ENCODE data around the gene CDKN2B-AS1.

Gene CDKN2B-AS1

DNA sequence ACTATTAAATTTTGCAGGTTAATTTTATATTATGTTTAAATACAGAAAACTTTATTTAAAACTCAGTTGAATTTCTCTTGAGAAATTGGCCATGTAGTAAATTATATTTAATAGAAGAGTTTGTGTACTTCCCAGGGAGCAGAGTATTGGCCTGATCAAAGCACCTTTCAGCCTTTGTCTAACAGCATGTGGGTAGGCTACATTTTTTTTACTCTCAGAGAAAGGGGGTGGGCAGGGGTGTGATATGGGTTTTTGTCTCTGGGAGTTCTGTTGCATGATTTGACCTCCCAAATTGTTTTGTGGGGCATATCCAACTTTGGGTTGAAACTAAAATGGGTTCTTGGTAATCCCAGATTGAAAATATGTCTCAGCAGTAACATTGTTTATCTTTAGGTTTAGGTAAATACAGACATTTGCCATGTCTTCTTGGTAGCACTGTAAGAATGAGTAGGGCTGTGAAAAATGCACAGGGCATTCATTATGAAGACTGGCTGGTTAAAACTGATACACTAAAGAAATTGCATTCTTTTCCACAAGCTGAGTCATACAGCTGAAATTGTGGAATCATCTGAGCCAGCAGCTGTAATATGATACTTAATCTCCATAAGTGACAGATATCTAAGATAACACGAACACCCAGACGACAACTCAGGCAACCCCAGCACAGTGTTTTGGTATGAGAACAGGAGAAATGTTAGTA, 89.9 kb downstream of the CDKN2B-AS1 start:
- DNase-seq (ENCODE audit: low read depth in 2 of 2), result no peak

DNA sequence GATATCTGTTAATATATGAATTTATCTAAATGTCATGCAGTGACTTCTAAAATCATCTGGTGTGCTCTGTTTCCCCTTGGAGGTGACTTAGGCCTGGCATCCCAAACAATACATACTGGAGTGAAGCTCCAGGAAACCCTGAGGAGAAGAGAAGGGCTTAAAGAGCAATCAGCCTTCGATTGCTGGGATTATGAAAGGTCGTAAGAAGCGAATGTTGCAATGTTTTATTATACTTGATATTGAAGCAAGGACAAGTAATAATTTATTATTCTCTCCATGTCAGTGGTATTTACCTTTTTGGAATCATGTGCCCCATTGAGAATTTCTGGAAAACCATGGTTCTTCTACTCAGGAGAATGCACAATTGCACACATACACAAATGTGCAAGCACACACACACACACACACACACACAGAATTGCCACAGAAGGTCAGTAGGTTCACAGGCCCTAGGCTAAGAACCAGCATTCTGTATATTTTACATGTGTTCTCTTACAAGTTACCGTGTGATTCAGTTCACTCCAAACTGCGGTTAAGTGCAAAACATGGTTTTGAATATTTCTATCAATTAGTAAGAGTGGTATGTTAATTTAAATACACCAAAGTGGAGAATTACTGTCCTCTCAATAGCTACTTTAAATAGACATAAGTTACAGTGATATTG, 93.6 kb downstream of the CDKN2B-AS1 start:
- no peak for DNase-seq (ENCODE audit: low read depth in 2 of 2)

DNA sequence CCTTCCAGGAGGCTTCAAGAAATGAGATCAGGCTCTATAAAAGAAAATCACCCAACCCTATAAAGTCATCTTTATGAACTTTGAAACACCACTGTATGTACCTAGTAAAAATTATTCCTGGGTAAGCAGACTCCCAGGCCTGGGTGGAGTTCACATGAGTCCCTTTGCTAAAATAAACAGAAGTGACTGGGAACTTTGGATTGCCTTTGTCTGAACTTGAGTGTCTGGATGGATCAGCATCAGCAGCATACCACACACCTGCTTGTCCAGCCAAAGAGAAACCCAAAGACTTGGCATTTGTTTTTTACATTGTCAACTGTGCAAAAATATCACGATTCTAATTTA, 94.1 kb downstream of the CDKN2B-AS1 start:
- no peak for DNase-seq (ENCODE audit: low read depth in 2 of 2)

DNA sequence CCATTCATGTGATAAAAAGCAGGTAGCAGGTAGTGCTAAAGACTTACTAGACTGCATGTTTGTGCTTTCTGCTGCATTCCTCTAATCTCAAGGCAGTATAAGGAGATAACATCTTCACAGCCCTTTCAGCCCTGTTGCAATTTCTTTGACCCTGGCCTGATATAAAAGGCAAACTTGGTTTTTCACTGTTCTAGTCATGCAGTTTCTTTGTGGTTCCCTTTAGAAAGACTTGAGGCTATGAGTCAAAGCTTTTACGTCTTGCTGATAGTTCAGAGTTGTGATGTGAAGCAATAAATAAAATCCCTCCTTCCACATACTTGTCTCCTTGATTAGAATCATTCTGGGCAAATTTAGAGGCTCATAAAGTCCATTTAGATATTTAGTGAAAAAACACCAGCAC, 103.1 kb downstream of the CDKN2B-AS1 start:
- DNase-seq (ENCODE audit: low read depth in 2 of 2), result no peak

DNA sequence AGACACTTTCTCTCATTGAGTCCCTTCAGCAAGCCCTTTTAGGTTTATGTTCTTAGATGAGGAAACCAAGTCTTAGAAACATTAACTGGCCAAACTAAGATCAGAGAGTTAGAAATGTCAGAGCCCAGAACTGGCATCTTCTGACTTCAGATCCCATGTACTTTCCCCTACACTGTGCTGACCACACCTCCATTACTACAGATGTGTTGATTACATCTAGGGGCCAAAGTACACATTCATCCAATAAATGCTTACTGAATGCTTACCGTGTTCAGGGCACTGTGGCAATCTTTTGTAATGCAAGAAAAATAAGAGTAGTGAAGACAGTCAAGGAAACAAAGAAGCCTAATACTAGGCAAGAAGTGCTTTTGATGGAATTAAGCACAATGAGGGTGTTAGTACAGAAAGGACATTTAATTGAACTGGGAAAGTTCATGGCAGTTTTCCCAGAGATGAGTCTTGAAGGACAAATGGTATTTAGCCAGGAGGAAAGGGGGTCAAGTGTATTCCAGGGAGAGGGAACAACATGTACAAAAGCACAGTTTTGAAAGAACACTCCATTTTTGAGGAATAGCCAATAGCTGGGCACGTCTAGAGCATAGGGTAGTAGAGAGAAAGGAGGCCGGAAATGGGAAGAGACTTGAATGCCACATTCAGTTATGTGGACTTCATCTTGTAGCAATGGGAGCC, 104.2 kb downstream of the CDKN2B-AS1 start:
- DNase-seq (ENCODE audit: low read depth in 2 of 2), result no peak

DNA sequence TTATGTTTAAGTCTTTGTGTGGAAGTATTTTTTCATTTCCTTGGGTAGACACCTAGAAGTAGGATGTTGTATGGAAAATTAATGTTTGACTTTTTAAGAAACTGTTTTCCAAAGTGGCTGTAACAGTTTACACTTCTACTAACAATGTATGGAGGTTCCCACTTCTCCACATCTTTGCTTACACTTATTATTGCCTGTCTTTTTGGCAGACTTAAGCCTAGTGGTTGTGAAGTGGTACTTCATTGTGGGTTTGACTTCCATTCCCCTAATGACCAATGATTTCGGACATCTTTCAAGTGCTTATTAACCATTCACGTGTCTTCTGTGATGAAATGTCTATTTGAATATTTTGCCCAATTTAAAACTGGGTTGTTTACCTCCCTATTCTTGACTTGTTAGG, 106.0 kb downstream of the CDKN2B-AS1 start:
- DNase-seq (ENCODE audit: low read depth in 2 of 2), result no peak

DNA sequence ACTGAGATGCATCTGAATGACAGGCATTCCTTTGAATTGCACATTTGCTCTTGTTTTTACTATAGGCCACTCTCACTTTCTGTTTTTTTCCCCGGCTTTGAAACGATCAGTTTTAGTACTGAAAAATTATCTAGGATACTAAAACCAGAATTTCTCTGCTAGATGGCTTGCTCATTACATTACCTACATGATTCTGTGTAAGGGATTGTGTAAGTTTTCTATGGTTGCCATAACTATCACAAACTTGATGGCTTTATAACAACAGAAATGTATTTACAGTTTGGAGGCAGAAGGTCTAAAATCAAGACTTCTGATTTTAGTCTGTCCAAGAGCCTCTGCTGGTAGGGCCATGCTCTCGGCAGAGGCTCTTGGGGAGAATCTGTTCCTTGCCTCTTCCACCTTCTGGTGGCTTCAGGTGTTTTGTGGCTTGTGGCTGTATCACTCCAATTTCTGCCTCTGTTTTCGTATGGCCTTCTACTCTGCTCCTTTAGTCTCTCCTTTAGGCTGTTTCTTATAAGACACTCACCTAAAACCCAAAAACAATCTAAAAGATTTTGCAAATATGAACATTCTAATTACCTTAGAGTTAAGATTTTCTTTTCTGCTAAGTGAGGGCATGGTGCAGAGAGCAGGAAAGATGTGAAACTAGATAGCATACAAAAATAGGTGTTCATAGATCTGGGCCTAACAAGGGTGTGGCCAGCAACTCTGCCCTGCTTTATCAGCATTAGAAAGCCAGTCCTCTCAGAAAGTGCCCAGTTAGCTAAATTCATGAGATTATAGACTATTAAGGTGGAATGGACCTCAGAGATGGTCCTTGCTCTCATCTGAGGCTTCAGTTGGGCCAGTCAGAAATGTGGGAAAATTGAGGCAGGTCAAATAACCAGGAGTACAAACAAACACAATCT, 107.8 kb downstream of the CDKN2B-AS1 start:
- no peak for DNase-seq (ENCODE audit: low read depth in 2 of 2)

DNA sequence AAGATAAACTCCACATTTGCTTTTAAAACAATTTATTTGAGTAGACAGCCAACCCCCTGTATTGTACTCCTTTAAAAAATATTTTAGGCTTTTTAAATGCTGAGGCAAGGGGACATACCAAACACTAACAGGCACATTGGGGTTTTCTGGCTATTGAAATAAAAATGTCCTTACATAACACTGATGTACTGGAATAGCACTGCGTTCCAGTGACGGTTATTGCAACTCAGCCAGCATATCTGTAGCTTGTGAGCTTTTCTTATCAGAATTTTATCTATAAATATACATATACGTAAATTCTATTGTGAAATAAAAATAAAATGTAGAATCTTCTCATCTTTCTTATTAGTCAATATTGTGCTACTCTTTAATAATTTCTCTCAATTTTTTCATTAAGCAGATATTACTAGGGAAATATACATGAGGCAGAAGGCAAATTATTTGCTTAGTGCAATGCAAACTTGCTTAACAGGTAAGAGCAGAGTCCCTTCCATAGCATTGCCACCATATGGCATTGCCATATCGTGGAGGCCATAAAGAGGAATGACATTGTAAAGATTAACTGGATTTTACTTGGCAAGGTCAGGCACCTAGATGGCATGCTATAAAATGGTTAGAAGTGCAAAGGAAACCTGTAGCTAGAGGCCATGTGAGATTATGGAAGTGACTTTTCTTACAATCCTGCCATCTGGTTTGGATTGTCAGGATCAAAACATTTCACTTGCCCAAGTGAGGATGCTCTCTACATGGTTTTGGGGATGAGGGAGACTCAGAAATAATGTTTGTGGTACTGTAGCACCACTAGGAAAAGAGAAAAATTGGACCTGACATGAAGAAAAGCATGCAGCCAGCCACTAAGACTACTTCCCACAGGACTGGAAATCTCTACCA, 109.3 kb downstream of the CDKN2B-AS1 start:
- no peak for DNase-seq (ENCODE audit: low read depth in 2 of 2)

DNA sequence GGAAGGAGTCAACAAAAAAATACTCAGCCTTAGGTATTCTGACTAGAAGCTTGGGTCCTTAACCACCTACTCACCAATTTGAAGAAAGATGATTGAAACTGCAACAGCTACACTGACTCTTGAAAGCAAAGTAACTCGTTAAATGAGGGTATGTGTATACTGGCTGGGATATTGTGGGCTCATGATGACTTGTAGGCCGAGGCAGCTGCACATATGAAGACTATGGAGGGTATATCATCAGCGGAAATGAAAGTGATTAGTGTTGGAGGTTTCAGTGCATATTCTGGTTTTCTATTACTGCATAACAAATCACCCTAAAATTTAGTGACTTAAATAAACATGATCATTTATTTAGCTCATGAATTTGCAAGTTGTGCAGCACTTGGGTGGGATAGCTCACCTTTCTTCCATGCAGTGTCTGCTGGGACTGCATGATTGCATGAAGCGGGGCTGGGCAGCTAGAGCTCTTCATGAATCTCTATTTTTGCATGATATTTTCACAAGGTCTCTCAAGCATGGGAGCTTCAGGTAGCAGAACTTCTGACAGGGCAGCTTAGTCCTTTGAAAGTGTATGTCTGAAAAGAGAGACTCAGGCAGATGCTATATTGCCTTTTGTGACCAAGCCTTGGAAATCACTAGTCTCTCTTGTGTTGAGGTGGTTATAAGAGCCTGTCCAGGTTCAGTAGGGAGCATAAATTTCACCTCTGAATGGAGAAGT, 110.6 kb downstream of the CDKN2B-AS1 start:
- DNase-seq (ENCODE audit: low read depth in 2 of 2), result no peak

DNA sequence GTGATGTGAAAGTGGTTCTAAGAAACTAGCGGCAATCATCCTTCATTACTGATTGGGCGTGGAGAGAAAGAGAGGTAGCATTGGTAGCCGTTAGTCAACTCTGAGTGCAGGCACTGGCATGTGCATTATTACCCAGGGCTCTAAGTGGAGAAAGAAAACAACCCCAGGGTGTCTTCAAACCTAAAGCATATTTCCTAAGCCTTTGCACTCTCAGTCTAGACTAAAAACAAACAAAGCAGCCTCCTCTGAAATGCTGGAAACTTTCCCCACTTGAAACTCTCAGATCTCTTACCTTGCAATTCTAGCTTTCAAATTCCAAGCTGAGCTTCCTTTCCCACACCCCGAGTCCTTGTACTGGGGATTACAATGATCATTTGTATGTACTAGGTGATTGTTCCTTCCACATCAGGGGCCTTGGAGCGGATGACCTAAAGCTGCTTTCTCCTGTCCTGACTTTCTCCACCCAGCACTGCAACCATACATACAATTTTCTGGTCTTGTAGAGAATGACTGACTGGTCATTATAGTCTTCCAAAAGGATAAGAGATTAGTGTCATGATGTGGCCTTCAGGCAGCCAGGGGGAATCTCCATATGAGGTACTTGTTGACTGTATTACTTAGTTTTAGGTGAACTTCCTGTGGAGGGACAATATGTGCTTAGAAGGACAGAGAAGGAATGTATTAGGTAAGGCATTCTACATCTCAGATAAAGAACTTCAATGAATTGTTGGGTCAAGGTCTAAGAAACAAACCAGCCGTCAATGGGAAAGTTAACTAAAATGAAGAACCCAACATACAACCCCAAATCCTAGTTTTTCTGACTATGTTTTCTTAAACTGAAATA, 112.8 kb downstream of the CDKN2B-AS1 start:
- no peak for DNase-seq (ENCODE audit: low read depth in 2 of 2)

DNA sequence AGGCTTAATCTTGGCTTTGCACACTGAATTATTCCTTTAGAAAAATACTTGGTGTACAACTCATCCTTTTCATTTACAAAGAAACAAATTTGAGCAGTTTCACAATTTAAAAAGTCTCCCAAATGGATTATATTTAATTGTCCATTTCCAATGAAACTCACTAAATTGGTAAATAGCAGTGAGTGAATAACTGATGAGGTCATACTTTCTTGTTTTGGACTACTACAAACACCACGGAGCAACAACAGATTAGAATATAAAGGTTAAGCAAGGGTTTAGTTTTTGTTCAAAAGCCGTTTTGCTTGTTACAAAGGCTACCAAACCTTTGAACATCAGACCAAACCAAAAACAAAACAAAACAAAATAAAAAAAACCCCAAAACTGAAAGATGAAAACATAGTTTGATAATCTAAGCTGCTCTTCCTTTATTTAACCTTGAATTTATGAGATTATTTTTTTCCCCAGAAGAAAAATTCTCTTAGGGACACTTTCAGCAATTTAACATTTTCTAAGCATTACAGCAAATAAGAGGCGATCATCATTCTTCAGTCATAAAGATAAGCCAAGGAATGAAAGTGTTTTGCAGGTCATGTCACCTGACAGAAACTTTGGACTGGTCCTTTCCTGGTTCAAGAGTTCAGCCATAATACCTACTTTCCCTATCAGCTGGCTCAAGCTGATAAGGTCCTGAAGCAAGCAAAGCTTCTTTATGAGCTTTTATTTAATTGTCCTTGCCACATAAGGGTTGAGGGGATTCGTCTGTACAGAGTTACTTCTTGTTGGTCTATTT, 114.2 kb downstream of the CDKN2B-AS1 start:
- DNase-seq (ENCODE audit: low read depth in 2 of 2), result no peak

DNA sequence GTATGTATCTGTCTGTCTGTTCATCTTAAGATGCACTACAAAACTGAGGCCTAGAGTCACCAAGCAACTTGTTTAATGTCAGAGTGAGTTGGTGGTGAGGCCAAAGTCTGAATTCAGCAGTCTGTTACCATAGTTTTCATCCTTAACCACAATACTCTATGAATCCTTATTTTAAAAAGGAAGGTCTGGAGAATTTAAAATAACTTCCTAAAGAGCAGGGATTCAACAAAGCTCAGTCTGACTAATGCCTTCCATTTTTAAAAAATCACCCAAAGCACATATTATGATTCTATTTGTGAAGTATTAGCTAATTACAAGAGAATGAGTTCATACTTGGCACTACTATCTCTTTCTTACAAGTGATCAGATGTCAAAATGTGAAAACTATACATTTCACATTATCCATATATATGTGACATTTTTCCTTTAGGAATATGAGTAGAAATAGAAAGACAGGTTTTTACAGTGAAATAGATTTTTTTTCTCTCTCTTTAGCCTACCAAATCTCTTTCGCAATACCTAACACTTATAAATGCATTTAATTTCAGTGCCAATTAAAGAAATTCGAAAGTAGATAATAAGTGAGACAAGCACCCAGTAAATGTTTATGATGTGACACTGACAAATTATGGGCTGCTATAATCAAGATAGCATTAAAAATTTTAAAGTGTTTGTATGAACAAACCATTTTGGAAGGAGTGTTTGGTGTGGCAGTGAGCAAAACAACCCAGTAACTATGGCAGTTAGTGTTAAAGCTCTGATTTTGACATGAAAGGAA, 116.8 kb downstream of the CDKN2B-AS1 start:
- DNase-seq (ENCODE audit: low read depth in 2 of 2), result no peak

DNA sequence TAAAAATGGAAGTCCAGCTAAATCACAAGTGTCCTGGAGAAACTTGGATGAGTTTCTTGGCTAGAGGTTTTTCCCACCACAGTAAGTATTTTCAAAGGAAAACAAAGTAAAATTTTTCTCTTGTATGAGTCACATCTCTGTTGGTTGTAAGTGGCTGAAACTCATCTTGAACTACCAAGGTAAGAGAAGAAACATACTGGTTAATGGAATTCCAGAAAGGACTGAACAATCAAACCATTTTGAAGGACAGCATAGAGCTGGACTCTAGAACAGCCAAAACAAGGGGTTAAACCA, 117.3 kb downstream of the CDKN2B-AS1 start:
- no peak for DNase-seq (ENCODE audit: low read depth in 2 of 2)

DNA sequence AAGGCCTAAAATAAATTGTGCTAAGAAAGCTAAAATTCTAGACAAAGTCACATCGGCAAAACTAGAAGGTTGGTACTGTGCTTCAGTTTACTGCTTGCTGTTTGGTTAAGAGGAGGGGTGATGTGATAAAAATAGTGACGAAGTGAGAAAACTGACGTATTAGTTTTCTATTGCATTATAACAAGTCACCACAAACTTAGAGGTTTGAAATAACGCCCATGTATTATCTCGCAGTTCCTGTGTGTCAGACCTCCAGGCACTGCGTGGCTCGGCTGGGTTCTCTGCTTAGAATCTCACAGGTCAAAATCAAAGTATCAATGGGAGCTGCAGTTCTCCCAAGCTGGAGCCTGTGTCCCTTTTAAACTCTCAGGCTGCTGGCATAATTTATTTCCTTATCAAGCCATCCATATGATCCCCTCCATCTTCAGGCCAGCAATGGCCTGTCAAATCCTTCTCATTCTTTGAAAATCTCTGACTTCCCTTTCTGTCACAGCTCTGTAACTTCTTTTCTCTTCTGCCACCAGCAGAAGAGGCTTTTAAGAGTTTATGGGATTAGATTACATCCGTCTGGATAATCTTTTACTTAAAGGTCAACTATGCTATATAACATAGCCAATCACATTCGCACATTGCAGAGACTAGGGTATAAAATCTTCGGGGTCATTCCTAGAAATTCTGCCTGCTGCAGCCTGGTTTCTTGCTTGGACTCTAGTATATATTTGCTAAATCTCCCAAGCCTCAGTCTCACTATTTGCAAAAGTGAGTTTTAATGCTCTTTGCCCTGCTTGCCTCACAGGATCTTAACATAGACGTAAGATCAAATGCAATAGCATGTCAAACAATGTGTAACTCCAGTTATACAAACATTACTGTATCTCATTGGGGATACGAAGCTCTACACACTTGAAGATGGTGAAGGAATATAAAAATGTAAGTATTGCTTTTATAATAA, 118.6 kb downstream of the CDKN2B-AS1 start:
- DNase-seq (ENCODE audit: low read depth in 2 of 2), result no peak

DNA sequence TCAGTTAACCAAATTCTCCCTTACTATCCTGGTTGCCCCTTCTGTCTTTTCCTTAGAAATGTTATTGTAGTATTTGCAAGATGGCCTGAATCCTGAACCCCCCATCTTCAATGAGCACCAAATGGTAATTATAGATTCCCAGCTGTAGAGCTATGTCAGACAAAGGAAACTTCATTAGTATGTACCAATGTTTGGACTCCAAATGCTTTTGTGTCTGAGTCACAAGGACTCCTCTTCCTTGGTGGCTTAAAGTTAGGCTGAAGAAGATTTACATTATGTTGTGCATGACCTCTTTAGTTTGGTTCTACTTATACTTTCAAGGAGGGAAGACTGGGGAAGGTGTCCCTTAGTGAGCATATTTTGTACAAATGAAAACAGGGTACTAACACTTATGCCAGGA, 120.4 kb downstream of the CDKN2B-AS1 start:
- DNase-seq (ENCODE audit: low read depth in 2 of 2), result no peak

DNA sequence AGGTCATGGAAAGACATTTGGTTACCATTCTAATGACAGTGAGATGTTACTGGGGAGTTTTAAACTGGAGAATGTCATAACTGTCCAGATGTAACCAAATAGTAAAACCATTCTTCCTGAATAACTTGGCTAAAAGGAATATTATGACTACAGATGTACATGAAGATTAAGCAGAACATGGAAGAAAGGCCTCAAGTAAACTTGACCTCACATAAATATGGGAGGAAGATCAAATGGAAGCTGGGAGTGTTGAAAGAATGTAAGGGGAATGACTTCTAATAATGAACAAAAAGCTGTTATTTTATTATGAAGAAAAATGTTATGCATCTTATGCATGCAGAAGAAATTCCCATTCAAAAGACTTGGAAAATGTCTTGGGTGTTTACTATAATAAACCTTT, 122.2 kb downstream of the CDKN2B-AS1 start:
- no peak for DNase-seq (ENCODE audit: low read depth in 2 of 2)

All from stimulated activated CD4-positive, alpha-beta T cell treated with anti-CD3 and anti-CD28 coated beads, Interleukin-12 subunit alpha, Interleukin-12 subunit beta, amount 100 ng/mL, for 24 hours (primary cell).